SK-N-MC (cell line): ENCODE results near the gene PDCD10.

Experiments
- EZH2 ChIP-seq: fragments of 200-600 bp; sonication (generic); IDR thresholded peaks from one replicate; pipeline ENCODE4 v1.6.1; 2017; ENCODE audit warnings: antibody characterized with exemption
- POLR2AphosphoS5 ChIP-seq: IDR thresholded peaks from 2 replicates; pipeline ENCODE4 v1.6.1; 2012; ENCODE audit warnings: mild to moderate bottlenecking, low read depth, low read length, borderline replicate concordance

- no peak for TF ChIP-seq EZH2
- TF ChIP-seq POLR2AphosphoS5: no peak
Observed at GRCh38 chr3:167710552-167710951, 24.1 kb downstream of the PDCD10 start.
